OCI-LY7 (cell line): ENCODE data around the gene TRAF1. TPM values are rescaled to one million over a fixed set of nuclear protein-coding genes. Genes with fewer than 3 reads are reported as not detected.

Source experiments
- BruUV-seq: library from RNA; stranded (reverse); fragments of 400-500 nt; replicated peaks from 2 replicates; lab custom pipeline; 2021; lab: Mats Ljungman, UMichigan
- CTCF ChIA-PET: fragments of 300-600 bp; sonication (Branson Sonifier 250); formaldehyde crosslinking; loops from one replicate; lab custom pipeline; 2022; ENCODE audit warnings: antibody characterized with exemption; ENCODE audit not compliant: unreplicated experiment; lab: Charles Lee
- POLR2A ChIA-PET: fragments of 300-600 bp; sonication (Branson Sonifier 250); formaldehyde crosslinking; loops from one replicate; lab custom pipeline; 2022; ENCODE audit warnings: antibody characterized with exemption; lab: Charles Lee
- DNase-seq: peaks from one replicate; pipeline ENCODE4 v3.0.0-alpha.2; 2015; ENCODE audit warnings: low spot score
- H2AFZ ChIP-seq: fragments of 200-600 bp; sonication (generic), shearing (Covaris generic); 2 replicates; pipeline ENCODE4 v1.6.1; 2014; ENCODE audit warnings: mild to moderate bottlenecking, antibody characterized with exemption, low read length, moderate library complexity
- H3K27ac ChIP-seq: fragments of 200-600 bp; sonication (generic); 2 replicates; pipeline ENCODE4 v1.5.1; 2014; ENCODE audit warnings: mixed run types, low read depth, mild to moderate bottlenecking, moderate library complexity, low read length, inconsistent platforms; ENCODE audit not compliant: poor library complexity, severe bottlenecking
- H3K36me3 ChIP-seq: fragments of 200-600 bp; sonication (generic); 2 replicates; pipeline ENCODE4 v1.6.1; 2014; ENCODE audit warnings: mild to moderate bottlenecking, antibody characterized with exemption, low read length, moderate library complexity, mixed read lengths; ENCODE audit not compliant: insufficient read depth
- H3K4me1 ChIP-seq: fragments of 200-600 bp; sonication (generic); 2 replicates; pipeline ENCODE4 v1.5.1; 2014; ENCODE audit warnings: mild to moderate bottlenecking, low read length; ENCODE audit not compliant: insufficient read depth, poor library complexity, severe bottlenecking
- H3K4me2 ChIP-seq: fragments of 200-600 bp; sonication (generic); 2 replicates; pipeline ENCODE4 v1.6.1; 2014; ENCODE audit warnings: mild to moderate bottlenecking, low read length
- H3K4me3 ChIP-seq: fragments of 200-600 bp; sonication (generic); 2 replicates; pipeline ENCODE4 v1.5.1; 2014; ENCODE audit warnings: mild to moderate bottlenecking, low read depth, low read length; ENCODE audit not compliant: poor library complexity, severe bottlenecking
- H3K79me2 ChIP-seq: fragments of 200-600 bp; sonication (generic); 2 replicates; pipeline ENCODE4 v1.6.1; 2016; ENCODE audit warnings: low read depth, mild to moderate bottlenecking, low read length, moderate library complexity, mixed read lengths; ENCODE audit not compliant: insufficient read depth
- H3K9me2 ChIP-seq: fragments of 200-600 bp; sonication (generic); 2 replicates; pipeline ENCODE4 v1.6.1; 2016; ENCODE audit warnings: mild to moderate bottlenecking, low read length, mixed read lengths; ENCODE audit not compliant: insufficient read depth
- H3K9me3 ChIP-seq: fragments of 200-600 bp; sonication (generic); 2 replicates; pipeline ENCODE4 v1.6.1; 2014; ENCODE audit warnings: mild to moderate bottlenecking, mixed run types, low read length, mixed read lengths
- H4K20me1 ChIP-seq: fragments of 200-600 bp; sonication (generic); 2 replicates; pipeline ENCODE4 v1.6.1; 2014; ENCODE audit warnings: mild to moderate bottlenecking, antibody characterized with exemption, low read length, moderate library complexity, mixed read lengths; ENCODE audit not compliant: insufficient read depth
- EZH2phosphoT487 ChIP-seq: fragments of 200-600 bp; sonication (generic); IDR thresholded peaks from 2 replicates; pipeline ENCODE4 v1.6.1; 2018; ENCODE audit warnings: low read depth, borderline replicate concordance, mild to moderate bottlenecking, mixed run types, antibody characterized with exemption, low read length, moderate library complexity, mixed read lengths
- intact Hi-C: fragments of 100-400 bp; cut with micrococcal nuclease; formaldehyde crosslinking; loops from one replicate; pipeline ENCODE4 v1.10.0; 2022; ENCODE audit not compliant: unreplicated experiment
- total RNA-seq, 2 experiments: library from RNA; depleted of rRNA in 1 of 2; stranded (reverse); fragments of >200 nt in 1 of 2; shearing (Covaris generic) in 1 of 2; gene quantifications; 2 replicates each; pipeline ENCODE4 v1.2.3, GENCODE V29; 2014 to 2022
- TF ChIP-seq, protein P1 (sequence below): fragments of 200-600 bp; sonication (generic); conservative IDR thresholded peaks from 2 replicates; pipeline ENCODE4 v1.5.1; 2014; ENCODE audit warnings: mild to moderate bottlenecking, antibody characterized with exemption, low read length, moderate library complexity, mixed read lengths

The TRAF1 gene
- total RNA-seq, 2 experiments from 2014 or later = 24.2 to 50.5 TPM

DNA sequence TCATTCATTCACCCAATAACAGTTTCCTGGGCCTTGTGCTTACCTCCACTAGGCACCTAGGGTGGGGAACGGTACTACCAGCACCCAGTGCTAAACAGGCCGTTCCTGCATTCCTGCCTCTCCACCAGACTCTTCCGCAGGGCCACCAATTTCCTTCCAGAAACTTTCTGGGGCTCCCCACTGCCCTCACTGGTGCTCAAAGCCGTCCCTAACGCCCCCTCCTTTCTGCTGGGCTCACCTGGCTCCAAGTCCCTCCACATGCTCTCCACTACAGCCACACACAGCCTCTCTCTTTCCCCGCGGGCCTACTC, 51.0 kb downstream of the TRAF1 start:
- no peaks in the 10 kb centered on the region for H3K9me2 ChIP-seq
- no TSS peak for BruUV-seq
- peak overlapping the region; percentile 96 for H3K27ac ChIP-seq
- no peak overlapping the region for H2AFZ ChIP-seq
- peak; percentile 31 for DNase-seq
- no peaks in the 10 kb centered on the region for H4K20me1 ChIP-seq
- peaks cover 64% of the 10 kb centered on the region for H3K4me1 ChIP-seq
- ChIA-PET POLR2A (interaction anchor here (0.8 to 2.6 kb wide), 3 partner anchors 20 to 54 kb away, joined by 4 to 5 read pairs (median 5); no protein-coding TSS in a partner anchor), CTCF (interaction anchor here (0.6 kb wide), 1 partner anchor 500 kb away, joined by 3 read pairs; no protein-coding TSS in a partner anchor)
- no peaks in the 10 kb centered on the region for H3K9me3 ChIP-seq
- peak overlapping the region; percentile 96 for H3K4me2 ChIP-seq
- H3K79me2 ChIP-seq = peaks cover 32% of the 10 kb centered on the region; the same call in 1 of the 2 replicates
- peak overlapping the region; percentile 93 for H3K4me3 ChIP-seq
- TF ChIP-seq, protein P1, sequence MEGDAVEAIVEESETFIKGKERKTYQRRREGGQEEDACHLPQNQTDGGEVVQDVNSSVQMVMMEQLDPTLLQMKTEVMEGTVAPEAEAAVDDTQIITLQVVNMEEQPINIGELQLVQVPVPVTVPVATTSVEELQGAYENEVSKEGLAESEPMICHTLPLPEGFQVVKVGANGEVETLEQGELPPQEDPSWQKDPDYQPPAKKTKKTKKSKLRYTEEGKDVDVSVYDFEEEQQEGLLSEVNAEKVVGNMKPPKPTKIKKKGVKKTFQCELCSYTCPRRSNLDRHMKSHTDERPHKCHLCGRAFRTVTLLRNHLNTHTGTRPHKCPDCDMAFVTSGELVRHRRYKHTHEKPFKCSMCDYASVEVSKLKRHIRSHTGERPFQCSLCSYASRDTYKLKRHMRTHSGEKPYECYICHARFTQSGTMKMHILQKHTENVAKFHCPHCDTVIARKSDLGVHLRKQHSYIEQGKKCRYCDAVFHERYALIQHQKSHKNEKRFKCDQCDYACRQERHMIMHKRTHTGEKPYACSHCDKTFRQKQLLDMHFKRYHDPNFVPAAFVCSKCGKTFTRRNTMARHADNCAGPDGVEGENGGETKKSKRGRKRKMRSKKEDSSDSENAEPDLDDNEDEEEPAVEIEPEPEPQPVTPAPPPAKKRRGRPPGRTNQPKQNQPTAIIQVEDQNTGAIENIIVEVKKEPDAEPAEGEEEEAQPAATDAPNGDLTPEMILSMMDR = no peak
- no peak for TF ChIP-seq EZH2phosphoT487
- peaks cover 60% of the 10 kb centered on the region for H3K36me3 ChIP-seq
- intact Hi-C loops = loop anchor here (5.0 kb wide), 2 partner anchors 107 to 327 kb away; partner anchors contain the start of gene RAB14

DNA sequence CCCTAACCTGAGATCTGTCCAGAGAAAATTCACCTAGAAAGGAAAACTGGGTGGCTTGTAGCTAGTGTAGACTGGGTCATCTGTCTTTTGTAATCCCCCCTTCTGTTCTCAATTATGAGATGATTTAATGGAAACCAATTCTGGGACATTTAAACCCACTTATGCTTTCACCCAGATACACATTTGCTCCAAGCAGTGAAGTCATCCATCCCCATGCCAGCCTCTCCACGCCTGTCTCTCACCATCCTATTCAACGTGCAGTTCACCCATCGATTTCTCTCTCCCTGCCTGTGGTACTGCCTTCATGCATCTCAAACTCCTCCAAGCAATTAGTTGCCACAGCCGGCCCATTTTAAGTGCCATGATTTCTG, 51.4 kb downstream of the TRAF1 start:
- BruUV-seq = no TSS peak
- POLR2A ChIA-PET = interaction anchor here (1.1 to 2.6 kb wide), 2 partner anchors 20 to 54 kb away, joined by 4 to 5 read pairs; no protein-coding TSS in a partner anchor

More for the DNA sequence above, 51.4 kb downstream of the TRAF1 start:
- no peak overlapping the region for H2AFZ ChIP-seq
- H3K27ac ChIP-seq = peak overlapping the region; percentile 96
- no peaks in the 10 kb centered on the region for H3K9me3 ChIP-seq
- no peaks in the 10 kb centered on the region for H4K20me1 ChIP-seq
- no peak for DNase-seq
- no peaks in the 10 kb centered on the region for H3K9me2 ChIP-seq
- intact Hi-C loops = loop anchor here (5.0 kb wide), 2 partner anchors 107 to 327 kb away; partner anchors contain the start of gene RAB14
- peaks cover 64% of the 10 kb centered on the region for H3K36me3 ChIP-seq
- CTCF ChIA-PET = interaction anchor here (0.6 kb wide), 1 partner anchor 500 kb away, joined by 3 read pairs; no protein-coding TSS in a partner anchor
- TF ChIP-seq, protein P1 = no peak
- TF ChIP-seq EZH2phosphoT487 = no peak
- H3K4me2 ChIP-seq = peak overlapping the region; percentile 96
- H3K4me1 ChIP-seq = peaks cover 61% of the 10 kb centered on the region
- H3K4me3 ChIP-seq = peak overlapping the region; percentile 93
- H3K79me2 ChIP-seq = peaks cover 32% of the 10 kb centered on the region; the same call in 1 of the 2 replicates
